Measurements from ENCODE around the gene BRS3.

The BRS3 gene

GRCh38 chrX:136450050-136450830, 37.5 kb upstream of the BRS3 start:
- Mint-ChIP-seq H3K4me1 (no peaks in the 10 kb centered on the region), H3K36me3 (ENCODE audit: low read depth) (no peaks in the 10 kb centered on the region), H3K9me3 (no peaks in the 10 kb centered on the region), H3K4me3 (no peak overlapping the region), H3K27ac (no peak overlapping the region), H3K27me3 (ENCODE audit: low read depth, poor library complexity) (no peaks in the 10 kb centered on the region)
- no peak for DNase-seq
- no peak for TF ChIP-seq CTCF (IDR thresholded peaks at IDR 0.05)

- no peaks in the 10 kb centered on the region for H3K9me3 Mint-ChIP-seq
- DNase-seq = no peak
- no peak for TF ChIP-seq CTCF (IDR thresholded peaks at IDR 0.05)
Measured at GRCh38 chrX:136452614-136453013, 35.1 kb upstream of the BRS3 start.

GRCh38 chrX:136453114-136453513, 34.6 kb upstream of the BRS3 start:
- Mint-ChIP-seq H3K27me3 (ENCODE audit: low read depth, poor library complexity) (no peaks in the 10 kb centered on the region), H3K4me3 (no peak overlapping the region), H3K27ac (no peak overlapping the region), H3K9me3 (no peaks in the 10 kb centered on the region), H3K36me3 (ENCODE audit: low read depth) (no peaks in the 10 kb centered on the region), H3K4me1 (no peaks in the 10 kb centered on the region)
- no peak for TF ChIP-seq CTCF (IDR thresholded peaks at IDR 0.05)
- DNase-seq = no peak

More at GRCh38 chrX:136452614-136453013, 35.1 kb upstream of the BRS3 start:
- H3K27me3 Mint-ChIP-seq (ENCODE audit: low read depth, poor library complexity) = no peaks in the 10 kb centered on the region
- H3K27ac Mint-ChIP-seq = no peak overlapping the region
- H3K4me3 Mint-ChIP-seq = no peak overlapping the region
- H3K36me3 Mint-ChIP-seq (ENCODE audit: low read depth) = no peaks in the 10 kb centered on the region
- H3K4me1 Mint-ChIP-seq = no peaks in the 10 kb centered on the region

- H3K4me1 Mint-ChIP-seq = no peaks in the 10 kb centered on the region
- no peak overlapping the region for H3K27ac Mint-ChIP-seq
- TF ChIP-seq CTCF (IDR thresholded peaks at IDR 0.05) = no peak
- H3K9me3 Mint-ChIP-seq = no peaks in the 10 kb centered on the region
- no peak for DNase-seq
- no peaks in the 10 kb centered on the region for H3K36me3 Mint-ChIP-seq (ENCODE audit: low read depth)
- no peak overlapping the region for H3K4me3 Mint-ChIP-seq
- no peaks in the 10 kb centered on the region for H3K27me3 Mint-ChIP-seq (ENCODE audit: low read depth, poor library complexity)
Measured at GRCh38 chrX:136453771-136454170, 34.0 kb upstream of the BRS3 start.

- TF ChIP-seq CTCF (IDR thresholded peaks at IDR 0.05) = no peak
- DNase-seq = no peak
- H3K4me1 Mint-ChIP-seq = no peaks in the 10 kb centered on the region
- H3K4me3 Mint-ChIP-seq = no peak overlapping the region
- no peaks in the 10 kb centered on the region for H3K27me3 Mint-ChIP-seq (ENCODE audit: low read depth, poor library complexity)
- H3K9me3 Mint-ChIP-seq = no peaks in the 10 kb centered on the region
- H3K36me3 Mint-ChIP-seq (ENCODE audit: low read depth) = no peaks in the 10 kb centered on the region
- no peak overlapping the region for H3K27ac Mint-ChIP-seq
Measured at GRCh38 chrX:136456133-136456532, 31.6 kb upstream of the BRS3 start.

GRCh38 chrX:136457303-136457917, 30.3 kb upstream of the BRS3 start:
- Mint-ChIP-seq H3K4me1 (no peaks in the 10 kb centered on the region), H3K4me3 (no peak overlapping the region), H3K36me3 (ENCODE audit: low read depth) (no peaks in the 10 kb centered on the region), H3K9me3 (peaks cover 6% of the 10 kb centered on the region), H3K27ac (no peak overlapping the region), H3K27me3 (ENCODE audit: low read depth, poor library complexity) (no peaks in the 10 kb centered on the region)
- DNase-seq = no peak
- TF ChIP-seq CTCF (IDR thresholded peaks at IDR 0.05) = no peak

Measured in nephron progenitor cell (in vitro differentiated cells).